SU-DHL-6 (cell line): ENCODE measurements around the gene RAPGEF4.

ENCODE experiments used
- H2AFZ ChIP-seq: fragments of 200-600 bp; sonication (generic); 2 replicates; pipeline ENCODE4 v1.6.1; 2014; ENCODE audit warnings: low read depth, mild to moderate bottlenecking, moderate library complexity, mixed read lengths, antibody characterized with exemption, low read length; ENCODE audit not compliant: severe bottlenecking
- H3F3A ChIP-seq: fragments of 200-600 bp; shearing (Covaris generic); 2 replicates; pipeline ENCODE4 v1.6.0; 2016; ENCODE audit warnings: antibody characterized with exemption, mild to moderate bottlenecking; ENCODE audit not compliant: insufficient read depth
- H3K27ac ChIP-seq: fragments of 200-600 bp; sonication (generic); 2 replicates; pipeline ENCODE4 v1.5.1; 2016; ENCODE audit warnings: low read depth, mild to moderate bottlenecking, low read length, moderate library complexity, mixed read lengths
- H3K27me3 ChIP-seq: fragments of 200-600 bp; sonication (generic), shearing (Covaris generic); 2 replicates; pipeline ENCODE4 v1.6.0; 2014; ENCODE audit warnings: mild to moderate bottlenecking, low read length
- H3K36me3 ChIP-seq: fragments of 200-600 bp; sonication (generic); 2 replicates; pipeline ENCODE4 v1.6.1; 2014; ENCODE audit warnings: mild to moderate bottlenecking, low read length, mixed read lengths
- H3K4me2 ChIP-seq: fragments of 300-600, 200-600 bp; shearing (Covaris generic), sonication (generic); 2 replicates; pipeline ENCODE4 v1.6.0; 2014; ENCODE audit warnings: low read length, low read depth, mild to moderate bottlenecking; ENCODE audit not compliant: poor library complexity, severe bottlenecking
- H3K4me3 ChIP-seq: fragments of 200-600 bp; sonication (generic); 2 replicates; pipeline ENCODE4 v1.5.1; 2014; ENCODE audit warnings: antibody characterized with exemption, low read length, mild to moderate bottlenecking, mixed read lengths; ENCODE audit not compliant: insufficient read depth, poor library complexity, severe bottlenecking
- H3K79me2 ChIP-seq: fragments of 200-600 bp; sonication (generic); 2 replicates; pipeline ENCODE4 v1.6.1; 2014; ENCODE audit warnings: mild to moderate bottlenecking, low read length, moderate library complexity; ENCODE audit not compliant: insufficient read depth
- H3K9ac ChIP-seq: fragments of 200-600 bp; sonication (generic); 2 replicates; pipeline ENCODE4 v1.7.0; 2014; ENCODE audit warnings: mild to moderate bottlenecking, low read length
- H3K9me2 ChIP-seq: fragments of 200-600 bp; sonication (generic); replicated peaks from 2 replicates; pipeline ENCODE4 v1.6.1; 2014; ENCODE audit warnings: low read length; ENCODE audit not compliant: insufficient read depth
- H3K9me3 ChIP-seq: fragments of 200-600 bp; sonication (generic); 2 replicates; pipeline ENCODE4 v1.6.1; 2014; ENCODE audit warnings: low read length, mixed read lengths; ENCODE audit not compliant: insufficient read depth
- H4K20me1 ChIP-seq: fragments of 200-600 bp; sonication (generic); 2 replicates; pipeline ENCODE4 v1.6.1; 2014; ENCODE audit warnings: low read depth, mild to moderate bottlenecking, antibody characterized with exemption, low read length, moderate library complexity, mixed read lengths
- CTCF ChIP-seq: fragments of 200-600 bp; sonication (generic); IDR thresholded peaks from one replicate; pipeline ENCODE4 v1.5.1; 2017; ENCODE audit warnings: antibody characterized with exemption, mild to moderate bottlenecking, low read length, moderate library complexity; ENCODE audit not compliant: insufficient read depth, poor library complexity, severe bottlenecking
- EZH2phosphoT487 ChIP-seq: fragments of 200-600 bp; sonication (generic), shearing (Covaris generic); conservative IDR thresholded peaks from 2 replicates; pipeline ENCODE4 v1.6.1; 2018; ENCODE audit warnings: mild to moderate bottlenecking, antibody characterized with exemption, low read length, moderate library complexity, mixed read lengths

RAPGEF4 gene

DNA sequence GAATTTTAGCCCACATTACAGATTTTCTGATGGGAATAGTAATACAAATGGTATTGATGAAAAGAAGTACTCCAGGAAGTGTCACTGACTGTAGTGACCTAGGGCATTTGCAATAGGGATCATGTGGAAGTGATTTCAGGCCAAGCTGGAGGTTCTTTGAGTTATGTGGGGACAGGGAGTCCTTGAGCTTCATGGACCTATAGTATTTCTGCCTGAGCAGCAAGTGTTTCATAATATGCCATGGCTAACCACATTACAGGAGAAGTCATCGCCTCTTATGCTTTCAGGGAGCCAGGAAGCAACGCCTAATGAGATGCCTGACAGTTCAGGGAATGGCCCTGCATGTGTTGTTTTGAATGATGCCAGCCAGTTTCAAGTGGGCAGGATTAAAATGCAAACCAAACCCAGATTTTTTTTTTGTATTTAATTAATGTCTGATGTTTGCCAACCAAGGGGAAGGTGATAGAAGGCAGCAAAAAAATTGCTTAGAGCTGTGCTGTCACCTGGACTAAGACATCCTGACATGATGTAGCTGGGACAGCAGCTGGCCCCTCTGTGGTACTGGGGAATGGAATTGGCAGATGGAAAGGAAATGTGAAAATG lies 109.5 kb downstream of the RAPGEF4 start:
- no peak for TF ChIP-seq CTCF
- no peak for TF ChIP-seq EZH2phosphoT487
- Histone ChIP-seq H3K4me2 (no peak overlapping the region), H3K36me3 (no peaks in the 10 kb centered on the region), H4K20me1 (no peaks in the 10 kb centered on the region), H3K27ac (no peak overlapping the region), H3K9me2 (no peaks in the 10 kb centered on the region), H3K4me3 (no peak overlapping the region), H2AFZ (no peak overlapping the region), H3K27me3 (no peaks in the 10 kb centered on the region), H3K79me2 (no peaks in the 10 kb centered on the region), H3F3A (no peaks in the 10 kb centered on the region), H3K9me3 (no peaks in the 10 kb centered on the region), H3K9ac (no peak overlapping the region)

DNA sequence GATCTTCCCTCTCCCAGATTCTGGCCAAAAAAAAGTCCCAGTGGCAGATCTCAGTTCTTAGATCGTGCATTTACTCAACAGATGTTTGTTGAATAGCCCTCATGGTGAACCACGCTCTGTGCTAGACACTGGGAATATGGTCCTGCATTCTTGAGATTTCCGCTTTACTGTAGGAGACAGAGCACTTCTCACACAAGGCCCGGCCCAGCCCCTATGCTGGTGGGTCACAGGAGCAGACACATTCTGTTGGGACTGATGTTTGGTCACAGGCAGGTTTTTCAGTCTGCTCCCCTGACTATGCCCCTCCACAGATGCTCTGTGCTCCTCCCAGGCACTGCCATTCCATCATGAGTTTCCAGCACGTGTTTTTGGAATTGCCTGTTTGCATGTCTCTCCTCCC lies 110.9 kb downstream of the RAPGEF4 start:
- no peak for TF ChIP-seq CTCF
- no peak for TF ChIP-seq EZH2phosphoT487
- H3K4me3 ChIP-seq, result no peak overlapping the region
- H3K9ac ChIP-seq, result no peak overlapping the region
- H3K9me2 ChIP-seq, result no peaks in the 10 kb centered on the region
- H3K9me3 ChIP-seq, result no peaks in the 10 kb centered on the region
- no peak overlapping the region for H2AFZ ChIP-seq
- no peak overlapping the region for H3K4me2 ChIP-seq
- no peaks in the 10 kb centered on the region for H4K20me1 ChIP-seq
- H3K79me2 ChIP-seq, result no peaks in the 10 kb centered on the region
- no peak overlapping the region for H3K27ac ChIP-seq
- H3K36me3 ChIP-seq, result no peaks in the 10 kb centered on the region
- H3F3A ChIP-seq, result no peaks in the 10 kb centered on the region
- no peaks in the 10 kb centered on the region for H3K27me3 ChIP-seq

DNA sequence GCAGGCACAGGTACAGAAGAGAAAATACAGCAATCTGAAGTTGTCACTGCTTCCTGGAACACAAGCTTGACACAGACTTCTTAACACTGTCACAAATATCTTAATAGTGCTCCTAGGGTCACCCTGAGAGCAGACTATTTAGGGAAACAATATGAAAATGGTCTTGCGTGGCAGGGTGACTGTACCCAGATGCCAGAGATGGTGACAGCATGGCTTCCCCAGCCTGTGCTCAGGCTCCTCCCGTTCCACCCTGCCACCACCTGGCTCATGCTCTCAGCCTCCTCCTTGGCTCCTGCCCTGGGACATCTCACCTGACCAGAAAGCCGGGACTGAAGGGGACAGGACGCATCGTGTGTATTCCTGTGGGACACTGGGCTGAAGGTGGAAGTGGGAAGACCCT lies 111.5 kb downstream of the RAPGEF4 start:
- H2AFZ ChIP-seq, result no peak overlapping the region
- no peaks in the 10 kb centered on the region for H3K79me2 ChIP-seq
- H4K20me1 ChIP-seq, result no peaks in the 10 kb centered on the region
- H3K36me3 ChIP-seq, result no peaks in the 10 kb centered on the region
- TF ChIP-seq CTCF (no peak), EZH2phosphoT487 (no peak)
- no peak overlapping the region for H3K4me3 ChIP-seq
- H3K4me2 ChIP-seq, result no peak overlapping the region
- H3F3A ChIP-seq, result no peaks in the 10 kb centered on the region
- no peaks in the 10 kb centered on the region for H3K27me3 ChIP-seq
- H3K9me2 ChIP-seq, result no peaks in the 10 kb centered on the region
- no peaks in the 10 kb centered on the region for H3K9me3 ChIP-seq
- no peak overlapping the region for H3K9ac ChIP-seq
- H3K27ac ChIP-seq, result no peak overlapping the region
